ENCODE measurements around the gene SLC24A3.

DNA sequence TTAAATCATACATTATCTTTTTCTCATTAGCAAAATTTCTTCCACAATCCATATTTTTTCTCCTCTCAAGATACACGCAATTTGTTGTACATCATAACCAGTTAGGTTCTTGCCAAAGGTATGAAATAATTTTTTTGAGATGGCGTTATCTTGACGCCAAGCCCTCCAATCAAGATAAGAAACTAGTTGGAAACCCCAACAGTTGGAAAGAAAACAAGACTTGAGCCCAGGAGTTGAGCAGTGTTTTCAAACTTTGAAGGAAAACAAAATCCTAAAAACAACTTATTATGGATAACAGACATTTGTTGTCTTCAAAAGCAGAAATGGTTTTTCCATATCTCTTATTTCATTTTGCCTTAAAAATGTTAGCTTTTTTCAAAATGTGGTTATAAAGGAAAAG is 184.8 kb downstream of the SLC24A3 start:
- TF ChIP-seq ZFP3 (CRISPR knock-in tag; IDR thresholded peaks at IDR 0.05): no peak
- TF ChIP-seq, protein P1, sequence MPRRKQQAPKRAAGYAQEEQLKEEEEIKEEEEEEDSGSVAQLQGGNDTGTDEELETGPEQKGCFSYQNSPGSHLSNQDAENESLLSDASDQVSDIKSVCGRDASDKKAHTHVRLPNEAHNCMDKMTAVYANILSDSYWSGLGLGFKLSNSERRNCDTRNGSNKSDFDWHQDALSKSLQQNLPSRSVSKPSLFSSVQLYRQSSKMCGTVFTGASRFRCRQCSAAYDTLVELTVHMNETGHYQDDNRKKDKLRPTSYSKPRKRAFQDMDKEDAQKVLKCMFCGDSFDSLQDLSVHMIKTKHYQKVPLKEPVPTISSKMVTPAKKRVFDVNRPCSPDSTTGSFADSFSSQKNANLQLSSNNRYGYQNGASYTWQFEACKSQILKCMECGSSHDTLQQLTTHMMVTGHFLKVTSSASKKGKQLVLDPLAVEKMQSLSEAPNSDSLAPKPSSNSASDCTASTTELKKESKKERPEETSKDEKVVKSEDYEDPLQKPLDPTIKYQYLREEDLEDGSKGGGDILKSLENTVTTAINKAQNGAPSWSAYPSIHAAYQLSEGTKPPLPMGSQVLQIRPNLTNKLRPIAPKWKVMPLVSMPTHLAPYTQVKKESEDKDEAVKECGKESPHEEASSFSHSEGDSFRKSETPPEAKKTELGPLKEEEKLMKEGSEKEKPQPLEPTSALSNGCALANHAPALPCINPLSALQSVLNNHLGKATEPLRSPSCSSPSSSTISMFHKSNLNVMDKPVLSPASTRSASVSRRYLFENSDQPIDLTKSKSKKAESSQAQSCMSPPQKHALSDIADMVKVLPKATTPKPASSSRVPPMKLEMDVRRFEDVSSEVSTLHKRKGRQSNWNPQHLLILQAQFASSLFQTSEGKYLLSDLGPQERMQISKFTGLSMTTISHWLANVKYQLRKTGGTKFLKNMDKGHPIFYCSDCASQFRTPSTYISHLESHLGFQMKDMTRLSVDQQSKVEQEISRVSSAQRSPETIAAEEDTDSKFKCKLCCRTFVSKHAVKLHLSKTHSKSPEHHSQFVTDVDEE (CRISPR knock-in tag; IDR thresholded peaks at IDR 0.05): no peak
